ENCODE results near the gene ZNF324.
A peak's percentile ranks its signal among the peaks of the same experiment; 100 is the strongest.

ZNF324 gene

GRCh38 chr19:58477871-58478270 lies 11.0 kb downstream of the ZNF324 start:
- CTCF ChIA-PET: no interaction called here
- POLR2A ChIA-PET (ENCODE audit: low non-redundant PET): no interaction called here
- no peak for DNase-seq (ENCODE audit: low spot score)
- no peak for TF ChIP-seq CTCF (conservative IDR thresholded peaks at IDR 0.05; ENCODE audit: low read depth)
- H3K27ac ChIP-seq: peak overlapping the region; percentile 93

- CTCF ChIA-PET: interaction anchor here (0.6 kb wide), 1 partner anchor 35 kb away, joined by 3 read pairs; no protein-coding TSS in a partner anchor
Measured at GRCh38 chr19:58479303-58479702, 12.4 kb downstream of the ZNF324 start.

GRCh38 chr19:58479736-58480480 lies 13.0 kb downstream of the ZNF324 start:
- no peak for TF ChIP-seq CTCF (conservative IDR thresholded peaks at IDR 0.05; ENCODE audit: low read depth)
- POLR2A ChIA-PET (ENCODE audit: low non-redundant PET): no interaction called here
- CTCF ChIA-PET: interaction anchor here (0.6 kb wide), 1 partner anchor 34 kb away, joined by 3 read pairs; no protein-coding TSS in a partner anchor
- peak overlapping the region; percentile 93 for H3K27ac ChIP-seq
- DNase-seq (ENCODE audit: low spot score): no peak

More at GRCh38 chr19:58479303-58479702, 12.4 kb downstream of the ZNF324 start:
- peak overlapping the region; percentile 93 for H3K27ac ChIP-seq
- DNase-seq (ENCODE audit: low spot score): no peak
- POLR2A ChIA-PET (ENCODE audit: low non-redundant PET): no interaction called here
- TF ChIP-seq CTCF (conservative IDR thresholded peaks at IDR 0.05; ENCODE audit: low read depth): no peak

GRCh38 chr19:58480481-58480830 lies 13.6 kb downstream of the ZNF324 start:
- CTCF ChIA-PET: no interaction called here
- peak overlapping the region; percentile 93 for H3K27ac ChIP-seq
- POLR2A ChIA-PET (ENCODE audit: low non-redundant PET): no interaction called here
- TF ChIP-seq CTCF (conservative IDR thresholded peaks at IDR 0.05; ENCODE audit: low read depth): no peak
- DNase-seq (ENCODE audit: low spot score): no peak

GRCh38 chr19:58480831-58481230 lies 14.0 kb downstream of the ZNF324 start:
- ChIA-PET CTCF (no interaction called here), POLR2A (ENCODE audit: low non-redundant PET) (no interaction called here)
- no peak for DNase-seq (ENCODE audit: low spot score)
- H3K27ac ChIP-seq: peak overlapping the region; percentile 93
- no peak for TF ChIP-seq CTCF (conservative IDR thresholded peaks at IDR 0.05; ENCODE audit: low read depth)

GRCh38 chr19:58482372-58482771 lies 15.5 kb downstream of the ZNF324 start:
- no peak overlapping the region for H3K27ac ChIP-seq
- TF ChIP-seq CTCF (conservative IDR thresholded peaks at IDR 0.05; ENCODE audit: low read depth): no peak
- POLR2A ChIA-PET (ENCODE audit: low non-redundant PET): no interaction called here
- CTCF ChIA-PET: interaction anchor here (1.2 kb wide), 1 partner anchor 76 kb away, joined by 3 read pairs; no protein-coding TSS in a partner anchor
- DNase-seq (ENCODE audit: low spot score): no peak
